K562 (cell line): ENCODE data around the gene STX7. TPM values are rescaled to one million over a fixed set of nuclear protein-coding genes. Genes with fewer than 3 reads are reported as not detected.

Source experiments
- ATAC-seq: fragments of 200-7000 bp; cut with Tn5 transposase; 3 replicates; pipeline ENCODE4 v1.9.1; 2020; ENCODE audit warnings: moderate library complexity
- BruUV-seq: library from RNA; stranded (reverse); fragments of 400-500 nt; replicated peaks from 2 replicates; lab custom pipeline; 2021; lab: Mats Ljungman, UMichigan
- CTCF ChIA-PET: fragments of 300-600 bp; formaldehyde crosslinking; extraction: SDS; loops from one replicate; lab custom pipeline; 2021; ENCODE audit warnings: low intra/inter-chr PET ratio; lab: Yijun Ruan, JAX
- POLR2A ChIA-PET: fragments of 300-600, 350-650 bp; sonication (Branson Sonifier 250); formaldehyde crosslinking; extraction: SDS; loops from one replicate; lab custom pipeline; 2021; ENCODE audit warnings: antibody characterized with exemption, inconsistent platforms; lab: Yijun Ruan, JAX
- DNase-seq, 4 experiments: peaks; one replicate each; pipeline versions ENCODE4 v3.0.0 to v3.0.0-alpha.2; 2011 to 2018; ENCODE audit warnings: low spot score in 3 of 4, mixed read lengths in 3 of 4; ENCODE audit errors: extremely low read depth in 1 of 4
- FAIRE-seq: peaks from 2 replicates; lab custom pipeline; 2011; peaks lifted over from hg19 to GRCh38; lab: Jason Lieb, UNC
- H2AFZ ChIP-seq: 2 replicates; pipeline ENCODE4 v1.6.0; 2011; ENCODE audit warnings: low read depth, low read length, control low read depth, inconsistent platforms
- H3K27ac ChIP-seq: fragments of 200-600 bp; 3 replicates; pipeline ENCODE4 v1.8.0; 2011; ENCODE audit warnings: low read depth, mild to moderate bottlenecking, control low read depth, inconsistent platforms, low read length, moderate library complexity, mixed read lengths; ENCODE audit errors: extremely low read depth
- H3K27me3 ChIP-seq, 2 experiments: fragments of 300-600 bp in 1 of 2; 2 replicates in 1 of 2; 3 replicates in 1 of 2; pipeline versions ENCODE4 v1.6.0 to v1.8.0; 2011; ENCODE audit warnings: inconsistent platforms in 2 of 2, low read length in 2 of 2, mild to moderate bottlenecking in 1 of 2, mixed read lengths in 1 of 2, moderate library complexity in 1 of 2; ENCODE audit not compliant: control insufficient read depth in 2 of 2, insufficient read depth in 2 of 2
- H3K36me3 ChIP-seq: fragments of 300-600 bp; 3 replicates; pipeline ENCODE4 v1.8.0; 2011; ENCODE audit warnings: mild to moderate bottlenecking, low read length, inconsistent platforms; ENCODE audit not compliant: control insufficient read depth, insufficient read depth
- H3K4me1 ChIP-seq, 2 experiments: fragments of 200-600 bp in 1 of 2; replicated peaks in 1 of 2; 2 replicates in 1 of 2; 3 replicates in 1 of 2; pipeline versions ENCODE4 v1.5.1 to v1.8.0; 2011; ENCODE audit warnings: inconsistent platforms in 2 of 2, low read length in 2 of 2, mild to moderate bottlenecking in 1 of 2, mixed read lengths in 1 of 2, moderate library complexity in 1 of 2; ENCODE audit not compliant: control insufficient read depth in 2 of 2, insufficient read depth in 2 of 2
- H3K4me2 ChIP-seq: 2 replicates; pipeline ENCODE4 v1.6.1; 2011; ENCODE audit warnings: low read length, control low read depth, inconsistent platforms, mixed read lengths; ENCODE audit not compliant: insufficient read depth
- H3K4me3 ChIP-seq: fragments of 200-600 bp; sonication (generic), shearing (Covaris generic); 2 replicates; pipeline ENCODE4 v1.5.1; 2016; ENCODE audit warnings: control low read depth, inconsistent platforms
- H3K79me2 ChIP-seq: fragments of 200-600 bp; 3 replicates; pipeline ENCODE4 v1.8.0; 2011; ENCODE audit warnings: low read length, inconsistent platforms; ENCODE audit not compliant: control insufficient read depth, insufficient read depth
- H3K9ac ChIP-seq, 2 experiments: 2 replicates each; pipeline versions ENCODE4 v1.6.0 to v1.6.1; 2011; ENCODE audit warnings: low read depth in 2 of 2, low read length in 2 of 2, control low read depth in 1 of 2, inconsistent platforms in 1 of 2, mild to moderate bottlenecking in 1 of 2, mixed read lengths in 1 of 2; ENCODE audit not compliant: insufficient read depth in 1 of 2
- H3K9me1 ChIP-seq: one replicate; pipeline ENCODE4 v1.6.0; 2011; ENCODE audit warnings: inconsistent platforms, mild to moderate bottlenecking, low read length, moderate library complexity; ENCODE audit not compliant: control insufficient read depth, insufficient read depth
- H3K9me3 ChIP-seq: replicated peaks from 2 replicates; pipeline ENCODE4 v1.5.1; 2011; ENCODE audit warnings: low read depth, low read length, inconsistent platforms; ENCODE audit not compliant: control insufficient read depth, insufficient read depth
- H4K20me1 ChIP-seq: replicated peaks from 2 replicates; pipeline ENCODE4 v1.6.1; 2011; ENCODE audit warnings: low read length, inconsistent platforms, mixed read lengths; ENCODE audit not compliant: control insufficient read depth, insufficient read depth
- E2F3 ChIP-seq: fragments of 250-450 bp; sonication (Bioruptor Pico); IDR thresholded peaks from 2 replicates; pipeline ENCODE4 v1.4.0; 2020; ENCODE audit warnings: mild to moderate bottlenecking
- HDGF ChIP-seq: fragments of 450-650 bp; IDR thresholded peaks from 2 replicates; pipeline ENCODE4 v1.6.1; 2016
- HMBOX1 ChIP-seq: sonication (generic); IDR thresholded peaks from 2 replicates; pipeline ENCODE4 v1.6.1; 2016
- MCM3 ChIP-seq: fragments of 450-650 bp; IDR thresholded peaks from 2 replicates; pipeline ENCODE4 v1.6.1; 2016
- MTA3 ChIP-seq: fragments of 450-650 bp; formaldehyde crosslinking; IDR thresholded peaks from 2 replicates; pipeline ENCODE4 v1.6.1; 2017; ENCODE audit warnings: mild to moderate bottlenecking, borderline replicate concordance
- MXI1 ChIP-seq: IDR thresholded peaks from 2 replicates; pipeline ENCODE4 v1.6.1; 2011; ENCODE audit warnings: low read depth, mild to moderate bottlenecking, improper control_type of control experiment, low read length
- OTX1 ChIP-seq: fragments of 450-650 bp; formaldehyde crosslinking; IDR thresholded peaks from 2 replicates; pipeline ENCODE4 v1.4.0; 2022; ENCODE audit warnings: mild to moderate bottlenecking
- TRIM28 ChIP-seq: fragments of 450-650 bp; IDR thresholded peaks from 2 replicates; pipeline ENCODE4 v1.6.1; 2017
- ZKSCAN8 ChIP-seq: fragments of 200-800 bp; sonication (Bioruptor generic); IDR thresholded peaks from 2 replicates; pipeline ENCODE4 v1.6.1; 2016; ENCODE audit warnings: missing genetic modification characterization, missing compliant biosample characterization
- ZNF12 ChIP-seq: sonication (generic); formaldehyde crosslinking; IDR thresholded peaks from 2 replicates; pipeline ENCODE4 v1.4.0; 2020; ENCODE audit warnings: mild to moderate bottlenecking, missing genetic modification reagents
- ZNF133 ChIP-seq: fragments of 250-450 bp; sonication (Bioruptor Pico); IDR thresholded peaks from 2 replicates; pipeline ENCODE4 v1.4.0; 2020; ENCODE audit warnings: mild to moderate bottlenecking
- ZNF445 ChIP-seq: fragments of 250-450 bp; sonication (Bioruptor Pico); IDR thresholded peaks from 2 replicates; pipeline ENCODE4 v1.4.0; 2020; ENCODE audit warnings: low read depth, mild to moderate bottlenecking, moderate library complexity
- ZNF707 ChIP-seq: fragments of 250-450 bp; sonication (Bioruptor Pico); conservative IDR thresholded peaks from 2 replicates; pipeline ENCODE4 v1.8.0; 2022; ENCODE audit warnings: inconsistent platforms, mild to moderate bottlenecking, moderate library complexity
- WGBS: fragments of 100-300 bp; shearing (Covaris generic); methylation state at CpG from one replicate; pipeline ENCODE4 v1.1.6; 2016; ENCODE audit warnings: low coverage, mixed read lengths; ENCODE audit not compliant: insufficient coverage; ENCODE audit errors: missing lambda C conversion rate; 5-methylcytosine and 5-hydroxymethylcytosine counted together
- in situ Hi-C: fragments of 300-500 bp; cut with MboI; formaldehyde crosslinking; loops from 4 replicates; pipeline ENCODE4 v1.15.0; 2018; ENCODE audit warnings: inconsistent platforms, mixed read lengths
- intact Hi-C: fragments of 100-400 bp; cut with micrococcal nuclease; formaldehyde crosslinking; loops from 2 replicates; pipeline ENCODE4 v1.14.2; 2022
- polyA plus RNA-seq, 8 experiments: library from polyadenylated mRNA; depleted of rRNA in 4 of 8; stranded (reverse) in 5 of 8; unstranded in 3 of 8; fragments of >200 nt; fragmentation: Nextera tagmentation in 2 of 8; fragmentation: Illumina TruSeq in 1 of 8; extraction: Ambion mirVana in 2 of 8; extraction: Trizol in 1 of 8; gene quantifications; 2 replicates each; pipeline versions ENCODE4 v1.2.1 to v1.2.3, GENCODE V29; 2011 to 2014; ENCODE audit warnings: inconsistent platforms in 1 of 8, missing spikeins in 1 of 8
- total RNA-seq, 7 experiments: library from RNA; depleted of rRNA in 6 of 7; stranded (reverse); fragments of >200 nt in 6 of 7; fragmentation: Illumina TruSeq in 2 of 7; extraction: Trizol in 2 of 7; gene quantifications; 2 replicates each; pipeline versions ENCODE4 v1.2.1 to v1.2.3, GENCODE V29; 2011 to 2021; ENCODE audit warnings: low replicate concordance in 1 of 7
- TF ChIP-seq, protein P1 (sequence below): fragments of 450-650 bp; IDR thresholded peaks from 2 replicates; pipeline ENCODE4 v1.6.1; 2016; ENCODE audit warnings: borderline replicate concordance
- TF ChIP-seq, protein P2 (sequence below): fragments of 250-450 bp; sonication (Bioruptor Pico); IDR thresholded peaks from 2 replicates; pipeline ENCODE4 v1.8.0; 2021; ENCODE audit warnings: mild to moderate bottlenecking, moderate library complexity
- TF ChIP-seq, protein P3 (sequence below): fragments of 450-650 bp; IDR thresholded peaks from 2 replicates; pipeline ENCODE4 v1.6.1; 2016; ENCODE audit warnings: missing biosample characterization, missing genetic modification characterization

STX7 gene
- total and polyA plus RNA-seq, 9 of the 15 experiments (the other 6 are each of a cell fraction or from before 2014, with no cell fraction given): 13.0 to 34.4 (median 25.3) TPM

GRCh38 chr6:132465530-132466485 is 47.1 kb downstream of the STX7 start:
- H3K9me3 ChIP-seq: no peaks in the 10 kb centered on the region
- TF ChIP-seq MCM3: no peak
- TF ChIP-seq MXI1: no peak
- TF ChIP-seq OTX1 (CRISPR knock-in tag): no peak
- no peak for TF ChIP-seq HMBOX1
- TF ChIP-seq MTA3: no peak
- no peak for TF ChIP-seq ZKSCAN8 (CRISPR knock-in tag)
- TF ChIP-seq, protein P1, sequence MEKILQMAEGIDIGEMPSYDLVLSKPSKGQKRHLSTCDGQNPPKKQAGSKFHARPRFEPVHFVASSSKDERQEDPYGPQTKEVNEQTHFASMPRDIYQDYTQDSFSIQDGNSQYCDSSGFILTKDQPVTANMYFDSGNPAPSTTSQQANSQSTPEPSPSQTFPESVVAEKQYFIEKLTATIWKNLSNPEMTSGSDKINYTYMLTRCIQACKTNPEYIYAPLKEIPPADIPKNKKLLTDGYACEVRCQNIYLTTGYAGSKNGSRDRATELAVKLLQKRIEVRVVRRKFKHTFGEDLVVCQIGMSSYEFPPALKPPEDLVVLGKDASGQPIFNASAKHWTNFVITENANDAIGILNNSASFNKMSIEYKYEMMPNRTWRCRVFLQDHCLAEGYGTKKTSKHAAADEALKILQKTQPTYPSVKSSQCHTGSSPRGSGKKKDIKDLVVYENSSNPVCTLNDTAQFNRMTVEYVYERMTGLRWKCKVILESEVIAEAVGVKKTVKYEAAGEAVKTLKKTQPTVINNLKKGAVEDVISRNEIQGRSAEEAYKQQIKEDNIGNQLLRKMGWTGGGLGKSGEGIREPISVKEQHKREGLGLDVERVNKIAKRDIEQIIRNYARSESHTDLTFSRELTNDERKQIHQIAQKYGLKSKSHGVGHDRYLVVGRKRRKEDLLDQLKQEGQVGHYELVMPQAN: no peak
- no peak for TF ChIP-seq ZNF133 (CRISPR knock-in tag)
- TF ChIP-seq ZNF445: no peak
- TF ChIP-seq, protein P2, sequence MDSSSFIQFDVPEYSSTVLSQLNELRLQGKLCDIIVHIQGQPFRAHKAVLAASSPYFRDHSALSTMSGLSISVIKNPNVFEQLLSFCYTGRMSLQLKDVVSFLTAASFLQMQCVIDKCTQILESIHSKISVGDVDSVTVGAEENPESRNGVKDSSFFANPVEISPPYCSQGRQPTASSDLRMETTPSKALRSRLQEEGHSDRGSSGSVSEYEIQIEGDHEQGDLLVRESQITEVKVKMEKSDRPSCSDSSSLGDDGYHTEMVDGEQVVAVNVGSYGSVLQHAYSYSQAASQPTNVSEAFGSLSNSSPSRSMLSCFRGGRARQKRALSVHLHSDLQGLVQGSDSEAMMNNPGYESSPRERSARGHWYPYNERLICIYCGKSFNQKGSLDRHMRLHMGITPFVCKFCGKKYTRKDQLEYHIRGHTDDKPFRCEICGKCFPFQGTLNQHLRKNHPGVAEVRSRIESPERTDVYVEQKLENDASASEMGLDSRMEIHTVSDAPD (CRISPR knock-in tag): no peak
- TF ChIP-seq, protein P3, sequence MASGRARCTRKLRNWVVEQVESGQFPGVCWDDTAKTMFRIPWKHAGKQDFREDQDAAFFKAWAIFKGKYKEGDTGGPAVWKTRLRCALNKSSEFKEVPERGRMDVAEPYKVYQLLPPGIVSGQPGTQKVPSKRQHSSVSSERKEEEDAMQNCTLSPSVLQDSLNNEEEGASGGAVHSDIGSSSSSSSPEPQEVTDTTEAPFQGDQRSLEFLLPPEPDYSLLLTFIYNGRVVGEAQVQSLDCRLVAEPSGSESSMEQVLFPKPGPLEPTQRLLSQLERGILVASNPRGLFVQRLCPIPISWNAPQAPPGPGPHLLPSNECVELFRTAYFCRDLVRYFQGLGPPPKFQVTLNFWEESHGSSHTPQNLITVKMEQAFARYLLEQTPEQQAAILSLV (tag): no peak
- no peak for TF ChIP-seq TRIM28
- TF ChIP-seq E2F3 (CRISPR knock-in tag): no peak
- no peak for TF ChIP-seq HDGF
- TF ChIP-seq ZNF707: no peak
- TF ChIP-seq ZNF12 (CRISPR knock-in tag): no peak
- TF ChIP-seq, all 486 proteins: peak for 0
- no peaks in the 10 kb centered on the region for H3K27me3 ChIP-seq
- H3K36me3 ChIP-seq: peaks cover 68% of the 10 kb centered on the region
- no peaks in the 10 kb centered on the region for H3K9me1 ChIP-seq
- no peak overlapping the region for H3K27ac ChIP-seq
- intact Hi-C loops (no loop called here), in situ Hi-C loops (no loop called here)
- H4K20me1 ChIP-seq: no peaks in the 10 kb centered on the region
- ATAC-seq: no peak
- CTCF ChIA-PET: no interaction called here
- no peak overlapping the region for H3K4me3 ChIP-seq
- no TSS peak for BruUV-seq
- 70% methylated on average over 5 of the region's 5 CpGs for WGBS
- H3K4me1 ChIP-seq: no peaks in the 10 kb centered on the region
- H3K4me2 ChIP-seq: no peak overlapping the region
- DNase-seq: no peak
- H3K79me2 ChIP-seq: no peaks in the 10 kb centered on the region
- no peak overlapping the region for H2AFZ ChIP-seq
- H3K9ac ChIP-seq: no peak overlapping the region
- POLR2A ChIA-PET: interaction anchor here (0.8 kb wide), 1 partner anchor 18 kb away, joined by 3 read pairs; no protein-coding TSS in a partner anchor
- FAIRE-seq: no peak
